ENCODE measurements around the gene PSME4. TPM values are rescaled to one million over a fixed set of nuclear protein-coding genes. Genes with fewer than 3 reads are reported as not detected.

The PSME4 gene
- total RNA-seq, 2 donors from 2014 or later: 37.8 to 73.1 TPM

- DNase-seq (no peak), ATAC-seq (no peak)
- intact Hi-C loops (cut with DNase I): no loop called here
Measured at GRCh38 chr2:53821810-53822209, 149.0 kb downstream of the PSME4 start.

GRCh38 chr2:53820711-53821110, 150.1 kb downstream of the PSME4 start:
- ATAC-seq (no peak), DNase-seq (no peak)
- intact Hi-C loops (cut with DNase I): no loop called here

DNA sequence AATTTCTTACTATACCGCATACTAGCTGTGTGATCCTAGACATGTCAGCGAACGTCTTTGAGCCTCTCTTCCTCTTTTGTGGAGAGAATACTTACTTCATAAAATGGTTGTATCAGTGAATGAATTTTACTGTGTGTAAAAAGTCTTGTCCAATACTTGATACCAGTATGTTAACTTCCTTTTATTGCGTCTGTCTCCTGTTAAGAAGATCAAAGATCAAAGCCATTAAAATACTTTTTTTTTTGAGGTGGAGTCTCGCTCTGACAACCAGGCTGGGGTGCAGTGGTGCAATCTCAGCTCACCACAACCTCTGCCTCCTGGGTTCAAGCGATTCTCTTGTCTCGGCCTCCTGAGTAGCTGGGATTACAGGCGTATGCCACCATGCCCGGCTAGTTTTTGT, 150.7 kb downstream of the PSME4 start:
- intact Hi-C loops (cut with DNase I): no loop called here
- DNase-seq (no peak), ATAC-seq (no peak)

DNA sequence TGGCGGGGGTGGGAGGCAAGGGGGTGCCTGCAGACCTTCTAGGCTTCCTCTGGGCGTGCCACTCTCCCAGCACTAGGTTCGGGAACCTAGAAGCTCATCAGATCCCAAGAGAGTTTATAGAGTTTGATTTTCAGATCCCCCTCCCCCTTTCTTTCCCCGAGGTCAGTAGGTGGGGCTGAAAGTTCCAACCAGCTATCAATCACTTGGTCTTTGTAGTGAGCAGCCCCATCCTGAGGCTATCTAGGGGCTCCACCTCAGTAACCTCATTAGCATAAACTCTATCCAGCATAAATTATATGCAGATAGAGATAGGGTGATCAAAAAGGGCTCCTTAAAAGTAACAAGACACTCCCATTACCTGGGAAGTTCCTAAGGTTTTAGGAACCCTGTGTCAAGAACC, 151.2 kb downstream of the PSME4 start:
- DNase-seq: no peak
- intact Hi-C loops (cut with DNase I): no loop called here

GRCh38 chr2:53818854-53819435, 151.8 kb downstream of the PSME4 start:
- ATAC-seq (no peak), DNase-seq (no peak)
- intact Hi-C loops (cut with DNase I): no loop called here

More for the DNA sequence above, 151.2 kb downstream of the PSME4 start:
- no peak for ATAC-seq

Small RNA genes lying within 50 kb of the gene (microRNA-seq; reads per million reads assigned to microRNA genes)
- gene MIR3682: 0.20 to 0.27 reads per million in 2 donors

Other genes with a start within 250 kb of the PSME4 start
- 1 to 10 TPM; 3.2 to 3.3 TPM for gene CHAC2, start 203.2 kb downstream of the PSME4 start, total RNA-seq
- gene ASB3, start 184.0 kb downstream of the PSME4 start, total RNA-seq: 10 to 100 TPM in 1 of 2 donors, 1 to 10 TPM in 1; 9.6 to 10.8 TPM
- 10 to 100 TPM; 34.5 to 41.8 TPM for gene ERLEC1, start 183.9 kb downstream of the PSME4 start, total RNA-seq
- 1 to 10 TPM; 1.3 to 1.6 TPM for gene GPR75, start 111.0 kb downstream of the PSME4 start, total RNA-seq
- 10 to 100 TPM; 43.0 to 43.2 TPM for gene ACYP2, start 144.6 kb upstream of the PSME4 start, total RNA-seq